D721Med (cell line): ENCODE results near the gene PDE1C.

Experiments
- DNase-seq: peaks from one replicate; pipeline ENCODE4 v3.0.0; 2011; ENCODE audit warnings: low spot score; ENCODE audit not compliant: insufficient read length
- FAIRE-seq: peaks from 2 replicates; lab custom pipeline; 2011; peaks lifted over from hg19 to GRCh38; lab: Jason Lieb, UNC
- TF ChIP-seq, protein P1 (sequence below): IDR thresholded peaks from 2 replicates; pipeline ENCODE4 v1.5.1; 2012; ENCODE audit warnings: mild to moderate bottlenecking, control low read depth; ENCODE audit not compliant: insufficient read depth; ENCODE audit errors: missing control alignments

PDE1C gene

DNA sequence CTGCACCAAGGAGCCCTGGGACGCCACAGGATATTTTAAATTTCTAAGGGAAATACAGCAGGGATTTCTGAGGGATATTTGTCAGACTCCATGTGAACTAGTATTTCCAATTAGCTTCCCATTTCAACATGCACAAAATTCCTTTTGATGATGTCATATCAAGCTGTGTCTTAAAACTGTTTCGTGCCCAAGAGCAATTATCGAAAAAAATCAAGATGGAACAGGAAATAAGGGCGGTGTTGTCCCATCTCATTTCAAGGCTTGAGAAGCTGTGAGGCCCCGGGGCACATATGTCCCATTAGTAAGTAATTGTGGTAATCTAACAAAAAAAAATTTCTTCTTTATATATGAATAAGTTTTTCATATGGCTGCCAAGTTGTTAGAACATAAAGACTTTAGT is 335.8 kb downstream of the PDE1C start:
- DNase-seq (no peak), FAIRE-seq (no peak)
- TF ChIP-seq, protein P1, sequence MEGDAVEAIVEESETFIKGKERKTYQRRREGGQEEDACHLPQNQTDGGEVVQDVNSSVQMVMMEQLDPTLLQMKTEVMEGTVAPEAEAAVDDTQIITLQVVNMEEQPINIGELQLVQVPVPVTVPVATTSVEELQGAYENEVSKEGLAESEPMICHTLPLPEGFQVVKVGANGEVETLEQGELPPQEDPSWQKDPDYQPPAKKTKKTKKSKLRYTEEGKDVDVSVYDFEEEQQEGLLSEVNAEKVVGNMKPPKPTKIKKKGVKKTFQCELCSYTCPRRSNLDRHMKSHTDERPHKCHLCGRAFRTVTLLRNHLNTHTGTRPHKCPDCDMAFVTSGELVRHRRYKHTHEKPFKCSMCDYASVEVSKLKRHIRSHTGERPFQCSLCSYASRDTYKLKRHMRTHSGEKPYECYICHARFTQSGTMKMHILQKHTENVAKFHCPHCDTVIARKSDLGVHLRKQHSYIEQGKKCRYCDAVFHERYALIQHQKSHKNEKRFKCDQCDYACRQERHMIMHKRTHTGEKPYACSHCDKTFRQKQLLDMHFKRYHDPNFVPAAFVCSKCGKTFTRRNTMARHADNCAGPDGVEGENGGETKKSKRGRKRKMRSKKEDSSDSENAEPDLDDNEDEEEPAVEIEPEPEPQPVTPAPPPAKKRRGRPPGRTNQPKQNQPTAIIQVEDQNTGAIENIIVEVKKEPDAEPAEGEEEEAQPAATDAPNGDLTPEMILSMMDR, result no peak

DNA sequence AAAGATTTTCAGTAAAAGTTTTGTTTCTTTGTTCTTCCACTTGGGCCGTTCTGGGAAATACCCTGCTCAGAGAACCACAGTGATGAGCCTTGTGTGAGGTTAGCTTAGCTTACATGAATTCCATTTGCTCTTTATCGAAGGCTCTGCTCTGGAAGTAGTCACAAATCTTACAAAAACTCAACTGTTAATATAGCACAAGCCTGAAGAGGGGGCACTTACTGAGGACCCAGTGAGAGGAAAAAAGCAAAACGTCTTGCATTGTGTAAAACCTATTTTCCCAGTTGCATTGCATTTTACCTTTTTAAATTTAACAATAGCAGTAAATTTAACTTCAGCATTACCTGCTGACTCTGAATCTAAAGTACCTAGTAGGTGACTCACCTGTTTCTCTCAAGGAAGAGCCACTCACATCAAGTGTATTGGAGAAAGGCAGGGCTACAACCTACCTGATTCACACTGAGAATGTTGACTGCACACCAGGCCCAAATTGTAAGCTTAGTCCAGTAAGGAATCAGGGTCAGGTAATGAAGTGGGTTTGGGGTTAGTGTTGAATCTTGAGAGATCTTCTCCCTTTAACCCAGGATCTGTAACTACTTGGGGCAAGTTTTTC is 340.9 kb downstream of the PDE1C start:
- no peak for DNase-seq
- TF ChIP-seq, protein P1, result no peak
- FAIRE-seq, result no peak

DNA sequence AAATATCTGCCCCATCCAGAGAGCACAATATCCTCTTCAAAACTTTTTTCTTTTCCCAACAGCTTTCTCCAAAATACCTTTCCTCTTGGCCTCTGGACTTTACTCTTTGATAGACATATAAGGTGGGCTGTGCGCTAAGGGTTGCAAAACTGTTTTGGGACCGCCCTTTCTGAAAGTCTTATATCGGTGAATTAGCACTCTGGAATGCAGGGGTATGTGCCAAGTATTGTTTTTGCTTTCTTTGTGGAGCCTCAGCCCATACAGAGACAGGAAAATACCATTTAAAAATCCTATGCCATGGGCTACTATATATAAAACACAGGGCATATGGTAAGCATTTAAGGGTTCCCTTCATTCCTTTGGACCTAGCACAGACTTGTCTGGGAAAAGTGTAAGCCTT is 345.5 kb downstream of the PDE1C start:
- no peak for FAIRE-seq
- DNase-seq, result no peak
- TF ChIP-seq, protein P1, result no peak

DNA sequence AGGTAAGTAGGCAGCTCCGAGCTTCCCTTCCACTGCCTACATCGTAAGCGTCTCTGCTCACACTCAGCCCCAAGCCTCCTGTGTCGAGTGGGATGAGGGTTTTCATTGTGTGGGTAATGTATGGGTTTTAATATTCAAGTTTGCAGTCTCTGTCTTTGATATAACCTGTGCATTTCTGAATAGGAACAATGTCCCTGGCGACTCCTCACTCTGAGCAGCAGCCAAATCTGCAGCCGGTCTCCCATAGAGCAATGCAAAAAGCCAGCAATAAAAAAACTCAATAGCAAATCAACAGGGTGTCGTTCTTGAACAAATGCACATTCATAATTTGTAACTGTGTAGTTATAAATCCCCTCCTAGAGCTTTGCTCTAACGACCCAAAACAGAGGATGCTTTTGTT is 349.8 kb downstream of the PDE1C start:
- FAIRE-seq, result no peak
- no peak for DNase-seq
- TF ChIP-seq, protein P1, result no peak

DNA sequence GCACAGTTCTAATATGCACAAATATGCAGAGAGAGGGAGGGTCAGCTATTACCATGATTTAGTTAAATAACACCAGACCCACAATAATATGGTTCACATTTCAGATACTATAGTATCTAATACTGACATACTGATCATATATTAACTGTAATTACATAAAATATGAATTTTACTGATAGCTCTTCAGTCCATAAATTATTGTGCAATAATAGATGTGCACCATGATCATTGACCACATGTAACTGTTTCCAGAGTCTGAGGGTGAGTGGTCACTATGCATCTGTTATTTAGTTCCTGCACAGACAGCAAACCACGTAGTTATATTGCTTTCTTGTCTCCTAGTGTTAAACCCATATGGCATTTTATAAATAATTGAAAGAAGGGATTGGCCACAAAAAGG is 353.9 kb downstream of the PDE1C start:
- FAIRE-seq (no peak), DNase-seq (no peak)
- TF ChIP-seq, protein P1, result no peak

DNA sequence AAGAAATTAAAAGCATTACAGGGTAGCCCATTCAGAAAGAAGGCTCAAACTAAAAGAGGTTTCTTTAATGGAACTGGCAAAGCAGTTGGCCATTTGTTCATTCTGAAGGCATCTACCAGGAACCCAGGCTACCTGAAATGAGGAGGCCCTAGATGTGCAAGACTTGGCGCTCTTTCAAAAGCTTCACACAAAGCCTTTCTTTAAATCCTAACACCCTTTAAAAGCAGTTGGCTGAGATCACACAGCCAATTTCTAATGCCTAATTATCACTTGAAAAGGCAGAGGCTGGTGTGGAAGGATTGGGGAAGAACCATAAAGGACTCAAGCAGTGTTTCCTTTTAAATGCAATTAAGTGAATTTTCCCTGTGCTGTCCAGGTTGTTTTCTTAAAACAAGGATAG is 360.0 kb downstream of the PDE1C start:
- no peak for DNase-seq

DNA sequence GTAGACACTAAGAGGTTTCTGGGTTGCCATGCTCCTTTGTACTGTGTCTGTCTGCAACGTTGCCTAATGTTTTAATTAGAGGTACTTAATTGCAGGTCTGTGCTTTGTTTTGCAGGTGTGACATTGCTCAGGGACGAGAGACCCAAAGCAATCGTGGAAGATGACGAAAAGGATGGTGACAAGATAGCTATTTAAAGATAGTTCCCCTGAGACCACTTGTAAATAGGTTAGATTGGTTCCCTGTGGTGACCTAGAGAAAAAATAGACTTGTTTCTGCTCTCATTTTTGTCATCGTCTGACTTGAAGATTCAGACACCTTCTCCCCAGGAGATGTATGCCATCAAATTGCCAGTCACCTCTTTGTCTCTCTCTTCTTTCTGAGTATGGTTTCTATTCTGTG is 363.1 kb downstream of the PDE1C start:
- TF ChIP-seq, protein P1, result no peak
- DNase-seq, result no peak
- FAIRE-seq, result no peak

More for the DNA sequence above, 360.0 kb downstream of the PDE1C start:
- no peak for FAIRE-seq
- TF ChIP-seq, protein P1, result no peak
